ENCODE results near the gene FSTL5.

DNA sequence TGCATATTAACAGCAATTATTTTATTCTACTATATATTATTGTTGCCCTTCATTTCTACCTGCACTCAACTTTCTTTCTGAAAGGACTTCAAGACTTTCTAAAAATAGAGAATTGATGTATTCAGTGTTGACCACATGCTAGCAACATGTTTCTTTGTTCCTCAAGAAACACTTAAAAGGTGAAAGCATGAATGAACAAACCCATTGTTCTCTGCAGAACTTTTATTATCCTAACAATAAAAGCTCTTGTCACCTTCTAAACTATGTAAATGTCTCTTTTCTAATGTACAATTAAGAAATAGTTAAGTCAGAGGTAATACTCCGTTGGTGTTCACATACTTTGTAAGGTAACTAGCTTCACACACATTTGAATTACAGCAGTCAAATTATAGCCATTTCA, 638.7 kb downstream of the FSTL5 start:
- no peak for TF ChIP-seq YY1 (IDR thresholded peaks at IDR 0.05; ENCODE audit: insufficient read depth, insufficient read length)
- no peak for TF ChIP-seq ZNF274 (IDR thresholded peaks at IDR 0.05; ENCODE audit: low read depth, low read length)
